Transverse colon (tissue), 4 donors: ENCODE results near the gene PARP4.

ENCODE experiments used
- EP300 ChIP-seq: sonication (generic); formaldehyde crosslinking; IDR thresholded peaks from one replicate; pipeline ENCODE4 v1.6.1; 2017; ENCODE audit warnings: antibody characterized with exemption, low read depth
- POLR2AphosphoS5 ChIP-seq, 3 donors: sonication (generic); formaldehyde crosslinking; IDR thresholded peaks; one replicate each; pipeline ENCODE4 v1.6.1; 2016; ENCODE audit warnings: antibody characterized with exemption in 3 of 3
- TF ChIP-seq, protein P1 (sequence below), 5 experiments: fragments of 200-600 bp in 3 of 5; fragments of 450-650 bp in 2 of 5; sonication (generic) in 3 of 5; IDR thresholded peaks; 1 replicate in 2 of 5; 2 replicates in 3 of 5; pipeline ENCODE4 v1.5.1; 2016 to 2017; ENCODE audit warnings: antibody characterized with exemption in 5 of 5, inconsistent platforms in 3 of 5, mild to moderate bottlenecking in 2 of 5, moderate library complexity in 1 of 5

DNA sequence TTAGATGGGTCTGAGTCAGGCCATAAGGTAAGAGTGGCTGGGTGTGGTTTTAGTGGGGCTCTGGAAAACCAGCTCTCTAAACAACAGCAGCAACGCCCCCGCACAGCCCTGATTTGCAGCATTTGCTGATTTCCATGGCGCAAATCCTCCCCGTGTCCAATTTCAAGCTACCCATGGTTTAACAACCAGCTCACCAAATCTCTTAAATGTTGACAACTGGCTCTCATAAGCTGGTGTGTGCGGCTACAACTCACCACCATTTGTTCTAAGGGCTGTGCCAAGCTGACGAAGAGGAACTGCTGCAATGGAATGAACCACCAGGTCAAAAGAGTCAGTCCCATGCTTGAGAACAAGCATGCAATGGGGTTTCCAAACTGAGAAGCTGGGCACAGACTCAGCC lies 22.9 kb downstream of the PARP4 start:
- TF ChIP-seq, protein P1, sequence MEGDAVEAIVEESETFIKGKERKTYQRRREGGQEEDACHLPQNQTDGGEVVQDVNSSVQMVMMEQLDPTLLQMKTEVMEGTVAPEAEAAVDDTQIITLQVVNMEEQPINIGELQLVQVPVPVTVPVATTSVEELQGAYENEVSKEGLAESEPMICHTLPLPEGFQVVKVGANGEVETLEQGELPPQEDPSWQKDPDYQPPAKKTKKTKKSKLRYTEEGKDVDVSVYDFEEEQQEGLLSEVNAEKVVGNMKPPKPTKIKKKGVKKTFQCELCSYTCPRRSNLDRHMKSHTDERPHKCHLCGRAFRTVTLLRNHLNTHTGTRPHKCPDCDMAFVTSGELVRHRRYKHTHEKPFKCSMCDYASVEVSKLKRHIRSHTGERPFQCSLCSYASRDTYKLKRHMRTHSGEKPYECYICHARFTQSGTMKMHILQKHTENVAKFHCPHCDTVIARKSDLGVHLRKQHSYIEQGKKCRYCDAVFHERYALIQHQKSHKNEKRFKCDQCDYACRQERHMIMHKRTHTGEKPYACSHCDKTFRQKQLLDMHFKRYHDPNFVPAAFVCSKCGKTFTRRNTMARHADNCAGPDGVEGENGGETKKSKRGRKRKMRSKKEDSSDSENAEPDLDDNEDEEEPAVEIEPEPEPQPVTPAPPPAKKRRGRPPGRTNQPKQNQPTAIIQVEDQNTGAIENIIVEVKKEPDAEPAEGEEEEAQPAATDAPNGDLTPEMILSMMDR (IDR thresholded peaks at IDR 0.05): no peak
- TF ChIP-seq EP300 (no peak), POLR2AphosphoS5 (IDR thresholded peaks at IDR 0.05) (no peak)
